Suprapubic skin (tissue), 4 donors: ENCODE data around the gene POLD3.

Experiments
- POLR2A ChIP-seq, 2 donors: fragments of 450-650 bp; IDR thresholded peaks; one replicate each; pipeline ENCODE4 v1.6.1; 2017; ENCODE audit warnings: antibody characterized with exemption in 2 of 2, mild to moderate bottlenecking in 2 of 2, moderate library complexity in 2 of 2
- POLR2AphosphoS5 ChIP-seq, 3 donors: sonication (generic); formaldehyde crosslinking; IDR thresholded peaks; one replicate each; pipeline ENCODE4 v1.6.1; 2017; ENCODE audit warnings: antibody characterized with exemption in 3 of 3

- TF ChIP-seq POLR2AphosphoS5 (IDR thresholded peaks at IDR 0.05), result no peak
- no peak for TF ChIP-seq POLR2A (IDR thresholded peaks at IDR 0.05)
These were observed 1.1 kb downstream of the POLD3 start for GRCh38 chr11:74593463-74593862.
